OCI-LY7 (cell line): ENCODE measurements around the gene SCRN3. TPM values are rescaled to one million over a fixed set of nuclear protein-coding genes. Genes with fewer than 3 reads are reported as not detected.

Experiments
- BruUV-seq: library from RNA; stranded (reverse); fragments of 400-500 nt; replicated peaks from 2 replicates; lab custom pipeline; 2021; lab: Mats Ljungman, UMichigan
- CTCF ChIA-PET: fragments of 300-600 bp; sonication (Branson Sonifier 250); formaldehyde crosslinking; loops from one replicate; lab custom pipeline; 2022; ENCODE audit warnings: antibody characterized with exemption; ENCODE audit not compliant: unreplicated experiment; lab: Charles Lee
- POLR2A ChIA-PET: fragments of 300-600 bp; sonication (Branson Sonifier 250); formaldehyde crosslinking; loops from one replicate; lab custom pipeline; 2022; ENCODE audit warnings: antibody characterized with exemption; lab: Charles Lee
- DNase-seq: peaks from one replicate; pipeline ENCODE4 v3.0.0-alpha.2; 2015; ENCODE audit warnings: low spot score
- H2AFZ ChIP-seq: fragments of 200-600 bp; sonication (generic), shearing (Covaris generic); 2 replicates; pipeline ENCODE4 v1.6.1; 2014; ENCODE audit warnings: mild to moderate bottlenecking, antibody characterized with exemption, low read length, moderate library complexity
- H3K27ac ChIP-seq: fragments of 200-600 bp; sonication (generic); 2 replicates; pipeline ENCODE4 v1.5.1; 2014; ENCODE audit warnings: mixed run types, low read depth, mild to moderate bottlenecking, moderate library complexity, low read length, inconsistent platforms; ENCODE audit not compliant: poor library complexity, severe bottlenecking
- H3K36me3 ChIP-seq: fragments of 200-600 bp; sonication (generic); 2 replicates; pipeline ENCODE4 v1.6.1; 2014; ENCODE audit warnings: mild to moderate bottlenecking, antibody characterized with exemption, low read length, moderate library complexity, mixed read lengths; ENCODE audit not compliant: insufficient read depth
- H3K4me1 ChIP-seq: fragments of 200-600 bp; sonication (generic); 2 replicates; pipeline ENCODE4 v1.5.1; 2014; ENCODE audit warnings: mild to moderate bottlenecking, low read length; ENCODE audit not compliant: insufficient read depth, poor library complexity, severe bottlenecking
- H3K4me2 ChIP-seq: fragments of 200-600 bp; sonication (generic); 2 replicates; pipeline ENCODE4 v1.6.1; 2014; ENCODE audit warnings: mild to moderate bottlenecking, low read length
- H3K4me3 ChIP-seq: fragments of 200-600 bp; sonication (generic); 2 replicates; pipeline ENCODE4 v1.5.1; 2014; ENCODE audit warnings: mild to moderate bottlenecking, low read depth, low read length; ENCODE audit not compliant: poor library complexity, severe bottlenecking
- H3K79me2 ChIP-seq: fragments of 200-600 bp; sonication (generic); 2 replicates; pipeline ENCODE4 v1.6.1; 2016; ENCODE audit warnings: low read depth, mild to moderate bottlenecking, low read length, moderate library complexity, mixed read lengths; ENCODE audit not compliant: insufficient read depth
- H3K9me2 ChIP-seq: fragments of 200-600 bp; sonication (generic); 2 replicates; pipeline ENCODE4 v1.6.1; 2016; ENCODE audit warnings: mild to moderate bottlenecking, low read length, mixed read lengths; ENCODE audit not compliant: insufficient read depth
- H3K9me3 ChIP-seq: fragments of 200-600 bp; sonication (generic); 2 replicates; pipeline ENCODE4 v1.6.1; 2014; ENCODE audit warnings: mild to moderate bottlenecking, mixed run types, low read length, mixed read lengths
- H4K20me1 ChIP-seq: fragments of 200-600 bp; sonication (generic); 2 replicates; pipeline ENCODE4 v1.6.1; 2014; ENCODE audit warnings: mild to moderate bottlenecking, antibody characterized with exemption, low read length, moderate library complexity, mixed read lengths; ENCODE audit not compliant: insufficient read depth
- EZH2phosphoT487 ChIP-seq: fragments of 200-600 bp; sonication (generic); IDR thresholded peaks from 2 replicates; pipeline ENCODE4 v1.6.1; 2018; ENCODE audit warnings: low read depth, borderline replicate concordance, mild to moderate bottlenecking, mixed run types, antibody characterized with exemption, low read length, moderate library complexity, mixed read lengths
- intact Hi-C: fragments of 100-400 bp; cut with micrococcal nuclease; formaldehyde crosslinking; loops from one replicate; pipeline ENCODE4 v1.10.0; 2022; ENCODE audit not compliant: unreplicated experiment
- total RNA-seq, 2 experiments: library from RNA; depleted of rRNA in 1 of 2; stranded (reverse); fragments of >200 nt in 1 of 2; shearing (Covaris generic) in 1 of 2; gene quantifications; 2 replicates each; pipeline ENCODE4 v1.2.3, GENCODE V29; 2014 to 2022
- TF ChIP-seq, protein P1 (sequence below): fragments of 200-600 bp; sonication (generic); conservative IDR thresholded peaks from 2 replicates; pipeline ENCODE4 v1.5.1; 2014; ENCODE audit warnings: mild to moderate bottlenecking, antibody characterized with exemption, low read length, moderate library complexity, mixed read lengths

SCRN3 gene
- total RNA-seq, 2 experiments from 2014 or later = 6.1 to 10.6 TPM

DNA sequence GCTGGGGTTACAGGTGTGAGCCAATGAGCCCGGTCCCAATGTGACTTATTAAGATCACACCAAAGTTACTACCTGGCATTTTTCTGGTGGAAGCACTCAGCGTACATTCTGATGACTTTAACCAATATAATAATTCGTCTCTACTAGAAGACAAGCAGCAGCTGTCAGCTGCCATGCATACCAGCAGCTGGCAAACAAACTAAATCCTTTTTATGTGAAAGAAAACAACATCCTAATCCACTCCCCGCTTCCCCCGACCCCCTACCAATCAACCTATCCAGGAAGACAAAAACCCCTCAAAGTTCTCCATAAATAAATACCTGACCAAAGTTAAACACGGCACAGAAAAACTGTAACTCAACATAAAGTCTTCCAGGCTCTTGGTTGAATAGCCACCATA, 49.2 kb downstream of the SCRN3 start:
- DNase-seq = no peak
- TF ChIP-seq EZH2phosphoT487 = no peak
- TF ChIP-seq, protein P1, sequence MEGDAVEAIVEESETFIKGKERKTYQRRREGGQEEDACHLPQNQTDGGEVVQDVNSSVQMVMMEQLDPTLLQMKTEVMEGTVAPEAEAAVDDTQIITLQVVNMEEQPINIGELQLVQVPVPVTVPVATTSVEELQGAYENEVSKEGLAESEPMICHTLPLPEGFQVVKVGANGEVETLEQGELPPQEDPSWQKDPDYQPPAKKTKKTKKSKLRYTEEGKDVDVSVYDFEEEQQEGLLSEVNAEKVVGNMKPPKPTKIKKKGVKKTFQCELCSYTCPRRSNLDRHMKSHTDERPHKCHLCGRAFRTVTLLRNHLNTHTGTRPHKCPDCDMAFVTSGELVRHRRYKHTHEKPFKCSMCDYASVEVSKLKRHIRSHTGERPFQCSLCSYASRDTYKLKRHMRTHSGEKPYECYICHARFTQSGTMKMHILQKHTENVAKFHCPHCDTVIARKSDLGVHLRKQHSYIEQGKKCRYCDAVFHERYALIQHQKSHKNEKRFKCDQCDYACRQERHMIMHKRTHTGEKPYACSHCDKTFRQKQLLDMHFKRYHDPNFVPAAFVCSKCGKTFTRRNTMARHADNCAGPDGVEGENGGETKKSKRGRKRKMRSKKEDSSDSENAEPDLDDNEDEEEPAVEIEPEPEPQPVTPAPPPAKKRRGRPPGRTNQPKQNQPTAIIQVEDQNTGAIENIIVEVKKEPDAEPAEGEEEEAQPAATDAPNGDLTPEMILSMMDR = no peak
- Histone ChIP-seq H2AFZ (no peak overlapping the region), H3K4me2 (no peak overlapping the region), H3K27ac (no peak overlapping the region), H3K79me2 (no peaks in the 10 kb centered on the region), H3K4me3 (no peak overlapping the region), H3K36me3 (no peaks in the 10 kb centered on the region), H4K20me1 (no peaks in the 10 kb centered on the region), H3K4me1 (no peaks in the 10 kb centered on the region), H3K9me2 (no peaks in the 10 kb centered on the region), H3K9me3 (no peaks in the 10 kb centered on the region)
- ChIA-PET POLR2A (no interaction called here), CTCF (no interaction called here)
- no TSS peak for BruUV-seq
- intact Hi-C loops = no loop called here

GRCh38 chr2:174445248-174445647, 49.7 kb downstream of the SCRN3 start:
- no peaks in the 10 kb centered on the region for H3K9me2 ChIP-seq
- no peak for DNase-seq
- no peaks in the 10 kb centered on the region for H3K79me2 ChIP-seq
- H2AFZ ChIP-seq = no peak overlapping the region
- no peaks in the 10 kb centered on the region for H3K36me3 ChIP-seq
- ChIA-PET POLR2A (no interaction called here), CTCF (no interaction called here)
- H3K27ac ChIP-seq = no peak overlapping the region
- H3K4me2 ChIP-seq = no peak overlapping the region
- intact Hi-C loops = no loop called here
- H3K9me3 ChIP-seq = no peaks in the 10 kb centered on the region
- H4K20me1 ChIP-seq = no peaks in the 10 kb centered on the region
- BruUV-seq = no TSS peak
- H3K4me1 ChIP-seq = no peaks in the 10 kb centered on the region
- H3K4me3 ChIP-seq = no peak overlapping the region
- TF ChIP-seq, protein P1 = no peak
- TF ChIP-seq EZH2phosphoT487 = no peak

- Histone ChIP-seq H3K9me3 (no peaks in the 10 kb centered on the region), H2AFZ (no peak overlapping the region), H3K4me3 (no peak overlapping the region), H3K79me2 (no peaks in the 10 kb centered on the region), H3K4me1 (no peaks in the 10 kb centered on the region), H3K27ac (no peak overlapping the region), H4K20me1 (no peaks in the 10 kb centered on the region), H3K9me2 (no peaks in the 10 kb centered on the region), H3K4me2 (no peak overlapping the region), H3K36me3 (no peaks in the 10 kb centered on the region)
- CTCF ChIA-PET = interaction anchor here (0.6 kb wide), 1 partner anchor 1075 kb away, joined by 5 read pairs; no protein-coding TSS in a partner anchor
- no TSS peak for BruUV-seq
- TF ChIP-seq, protein P1 = no peak
- TF ChIP-seq EZH2phosphoT487 = no peak
- no peak for DNase-seq
- intact Hi-C loops = no loop called here
- POLR2A ChIA-PET = interaction anchor here (0.7 to 1.2 kb wide), 4 partner anchors 13 to 460 kb away, joined by 3 to 8 read pairs (median 4); no protein-coding TSS in a partner anchor
Measured at GRCh38 chr2:174446531-174446930, 51.0 kb downstream of the SCRN3 start.
